Fibroblast of the aortic adventitia (primary cell): Measurements from ENCODE around the gene SPDYE18. TPM values are rescaled to one million over a fixed set of nuclear protein-coding genes. Genes with fewer than 3 reads are reported as not detected.
"Not testable (repeated sequence)": the region's sequence is repeated elsewhere in the genome, so short reads cannot be mapped to it uniquely, and the experiment has no call there.

Experiments
- DNase-seq: peaks from one replicate; pipeline ENCODE4 v3.0.0-alpha.2; 2010; ENCODE audit warnings: low read depth
- H3K4me3 ChIP-seq: 2 replicates; pipeline ENCODE4 v1.5.1; 2011; ENCODE audit warnings: low read depth, mild to moderate bottlenecking, control low read depth, low read length, moderate library complexity
- small RNA-seq: library from RNA; depleted of rRNA; stranded (forward); fragments of <200 nt; gene quantifications from one replicate; pipeline ENCODE3, GENCODE V24; 2012
- total RNA-seq: library from RNA; depleted of rRNA; stranded (reverse); fragments of >200 nt; gene quantifications from 2 replicates; pipeline ENCODE4 v1.2.3, GENCODE V29; 2012; ENCODE audit warnings: low replicate concordance

SPDYE18 gene
- total RNA-seq, 1 donor: not detected

- DNase-seq: peak; percentile 2
- not testable (repeated sequence) for H3K4me3 ChIP-seq
These were observed 52.2 kb downstream of the SPDYE18 start for GRCh38 chr7:77010074-77010680.

DNA sequence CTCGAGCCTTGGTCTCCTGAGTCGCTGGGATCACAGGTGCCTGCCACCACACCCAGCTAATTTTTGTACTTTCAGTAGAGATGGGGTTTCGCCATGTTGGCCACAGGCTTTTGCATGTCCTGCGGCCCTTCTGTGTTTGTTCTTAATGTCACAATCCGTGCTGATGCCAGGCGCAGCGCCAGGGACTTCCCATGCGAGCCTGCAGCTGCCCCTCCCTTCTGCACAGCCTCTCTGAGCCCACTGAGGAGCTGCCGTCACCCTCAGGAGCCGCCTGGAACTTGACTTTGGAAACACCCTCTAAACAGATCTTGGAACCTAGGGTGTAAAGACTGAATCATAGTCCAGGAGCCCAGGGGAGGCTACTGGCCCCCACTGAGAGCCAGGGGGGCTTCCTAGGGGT, 54.4 kb downstream of the SPDYE18 start:
- not testable (repeated sequence) for H3K4me3 ChIP-seq
- peak; percentile 52 for DNase-seq

- DNase-seq: not testable (repeated sequence)
These were observed 55.9 kb downstream of the SPDYE18 start for GRCh38 chr7:77006127-77007110.

GRCh38 chr7:77005461-77006057, 56.8 kb downstream of the SPDYE18 start:
- H3K4me3 ChIP-seq, DNase-seq: not testable (repeated sequence)

More at GRCh38 chr7:77006127-77007110, 55.9 kb downstream of the SPDYE18 start:
- H3K4me3 ChIP-seq: not testable (repeated sequence)

DNA sequence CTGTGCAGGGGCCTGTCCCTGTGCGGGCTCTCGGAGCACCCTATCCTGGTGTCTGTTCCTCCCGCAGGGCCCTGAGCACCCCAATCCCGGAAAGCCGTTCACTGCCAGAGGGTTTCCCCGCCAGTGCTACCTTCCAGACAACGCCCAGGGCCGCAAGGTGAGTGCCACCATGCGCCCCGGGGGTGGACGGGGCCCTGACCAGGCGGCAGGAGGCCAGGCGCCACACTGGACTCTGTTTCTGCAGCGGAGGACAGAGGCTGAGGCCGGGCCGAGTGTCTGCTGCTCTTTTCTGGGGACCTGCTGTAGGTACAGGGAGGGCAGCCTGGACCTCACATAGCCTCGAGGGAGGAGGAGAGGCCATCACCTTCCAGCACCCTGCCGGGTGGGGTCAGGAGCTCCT, 58.2 kb downstream of the SPDYE18 start:
- DNase-seq, H3K4me3 ChIP-seq: not testable (repeated sequence)

DNA sequence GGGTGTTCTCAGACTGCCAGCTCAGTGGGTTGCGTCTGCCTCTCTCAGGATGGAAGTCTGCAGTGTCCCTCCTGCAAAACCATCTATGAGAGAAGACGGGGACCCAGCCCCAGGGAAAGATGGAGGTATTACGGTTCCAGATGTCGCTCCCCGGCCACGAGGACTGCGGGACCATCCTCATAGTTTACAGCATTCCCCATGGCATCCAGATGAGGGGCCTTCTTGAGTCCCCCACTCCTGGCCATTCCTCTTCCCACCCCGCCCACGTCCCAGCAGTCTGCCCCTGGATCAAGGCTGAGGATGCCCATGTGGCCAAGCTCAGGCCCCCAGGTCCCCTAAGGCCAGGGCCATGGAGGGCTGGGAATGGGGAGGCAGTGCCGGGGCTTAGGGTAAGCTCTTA, 59.1 kb downstream of the SPDYE18 start:
- not testable (repeated sequence) for H3K4me3 ChIP-seq, DNase-seq

DNA sequence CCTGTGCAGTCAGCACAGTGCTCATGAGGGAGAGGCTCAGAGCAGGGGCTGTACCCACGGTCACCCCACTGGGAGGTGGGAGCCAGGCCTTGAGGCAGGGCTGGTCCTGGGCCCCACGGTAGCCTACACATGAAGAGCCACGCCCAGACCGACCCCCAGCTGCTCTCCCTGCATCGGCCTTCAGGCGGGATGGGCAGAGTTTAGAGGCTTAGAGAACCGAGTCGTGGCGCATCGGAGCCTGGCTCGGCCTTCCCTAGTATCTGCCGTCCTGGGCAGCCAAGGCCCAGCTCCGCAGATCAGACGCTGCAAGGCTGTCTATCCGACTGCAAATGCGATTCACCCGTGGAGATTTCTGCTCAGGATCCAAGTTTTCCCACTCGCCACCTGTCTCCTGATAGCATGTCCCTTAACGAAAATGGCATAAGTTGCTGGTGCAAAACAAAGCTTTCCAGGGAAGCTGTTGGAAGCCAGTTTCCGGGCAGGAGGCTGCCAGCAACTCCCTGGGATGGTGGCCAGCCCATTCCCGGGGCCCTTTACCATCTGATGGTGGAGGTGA, 59.6 kb downstream of the SPDYE18 start:
- DNase-seq, H3K4me3 ChIP-seq: not testable (repeated sequence)

DNA sequence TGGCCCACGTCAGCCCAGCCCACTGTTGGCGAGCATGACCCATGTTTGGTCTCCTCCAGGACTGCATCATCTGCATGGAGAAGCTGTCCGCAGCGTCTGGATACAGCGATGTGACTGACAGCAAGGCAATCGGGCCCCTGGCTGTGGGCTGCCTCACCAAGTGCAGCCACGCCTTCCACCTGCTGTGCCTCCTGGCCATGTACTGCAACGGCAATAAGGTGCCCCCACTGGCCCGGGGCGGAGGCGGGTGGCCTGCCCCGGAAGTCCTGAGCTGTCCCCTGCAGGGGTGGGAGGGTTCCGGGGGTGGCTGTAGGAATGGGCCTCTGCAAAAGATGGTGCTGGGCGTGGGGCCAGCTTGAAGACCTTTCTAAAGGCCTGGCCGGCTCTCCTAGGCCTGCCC, 60.3 kb downstream of the SPDYE18 start:
- DNase-seq: not testable (repeated sequence)

More for the DNA sequence above, 60.3 kb downstream of the SPDYE18 start:
- not testable (repeated sequence) for H3K4me3 ChIP-seq

Small RNAs within 50 kb of the gene (small RNA-seq; reads per million reads assigned to genes)
- gene RF00019: not detected

Other genes with a start within 250 kb of the SPDYE18 start
- not detected in 2 replicates for gene SPDYE17, start 30.2 kb downstream of the SPDYE18 start, total RNA-seq
- 1.4 and 2.0 TPM in 2 replicates for gene CCDC146, start 60.1 kb upstream of the SPDYE18 start, total RNA-seq
- 39.3 and 64.4 TPM in 2 replicates for gene FGL2, start 137.3 kb upstream of the SPDYE18 start, total RNA-seq